ENCODE results near the gene MAST2.

- TF ChIP-seq, protein P1, sequence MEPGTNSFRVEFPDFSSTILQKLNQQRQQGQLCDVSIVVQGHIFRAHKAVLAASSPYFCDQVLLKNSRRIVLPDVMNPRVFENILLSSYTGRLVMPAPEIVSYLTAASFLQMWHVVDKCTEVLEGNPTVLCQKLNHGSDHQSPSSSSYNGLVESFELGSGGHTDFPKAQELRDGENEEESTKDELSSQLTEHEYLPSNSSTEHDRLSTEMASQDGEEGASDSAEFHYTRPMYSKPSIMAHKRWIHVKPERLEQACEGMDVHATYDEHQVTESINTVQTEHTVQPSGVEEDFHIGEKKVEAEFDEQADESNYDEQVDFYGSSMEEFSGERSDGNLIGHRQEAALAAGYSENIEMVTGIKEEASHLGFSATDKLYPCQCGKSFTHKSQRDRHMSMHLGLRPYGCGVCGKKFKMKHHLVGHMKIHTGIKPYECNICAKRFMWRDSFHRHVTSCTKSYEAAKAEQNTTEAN (CRISPR knock-in tag; IDR thresholded peaks at IDR 0.05), result no peak
- TF ChIP-seq ZNF3 (CRISPR knock-in tag; IDR thresholded peaks at IDR 0.05), result no peak
These were observed 274.2 kb downstream of the MAST2 start for GRCh38 chr1:46077644-46078043.
